GM18867 (cell line): ENCODE measurements around the gene STAT6.

Source experiments
- ATAC-seq: cut with Tn5 transposase; IDR thresholded peaks from one replicate; pipeline ENCODE4 v1.9.1; 2021; ENCODE audit warnings: mild to moderate bottlenecking, moderate library complexity; ENCODE audit not compliant: unreplicated experiment

Gene STAT6

DNA sequence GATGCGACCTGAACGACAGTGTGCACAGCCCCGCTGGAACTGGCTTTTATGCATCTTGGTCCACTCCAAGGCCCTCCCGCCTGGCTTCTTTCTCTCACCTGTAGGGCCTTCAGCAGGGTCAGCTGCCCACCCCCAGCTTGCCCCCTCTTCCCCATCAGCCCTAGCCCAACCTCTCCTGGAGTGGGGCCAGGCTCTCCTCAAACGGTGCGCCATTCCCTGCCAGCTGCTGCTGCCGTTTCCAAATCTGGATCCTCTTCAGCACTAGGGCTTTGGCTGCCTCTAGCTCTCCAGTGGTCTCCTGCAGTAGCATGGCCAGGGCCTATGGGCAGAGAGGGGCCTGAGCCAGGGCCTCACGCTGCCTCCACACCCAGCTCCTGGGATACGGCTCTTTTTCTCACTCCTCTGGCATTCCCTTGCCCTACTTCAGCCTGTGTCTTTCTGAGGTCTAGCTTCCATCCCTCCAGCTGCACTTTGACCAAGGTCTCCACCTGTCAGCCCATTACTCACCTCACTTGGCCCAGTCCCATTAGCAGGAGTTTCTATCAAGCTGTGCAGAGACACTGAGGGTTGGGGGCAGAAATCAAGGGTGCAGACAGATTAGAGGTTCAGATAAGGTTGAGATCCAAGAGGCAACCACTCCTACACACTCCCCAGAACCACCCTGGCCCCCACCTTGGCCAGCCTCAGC lies 5.0 kb downstream of the STAT6 start:
- no peak for ATAC-seq

DNA sequence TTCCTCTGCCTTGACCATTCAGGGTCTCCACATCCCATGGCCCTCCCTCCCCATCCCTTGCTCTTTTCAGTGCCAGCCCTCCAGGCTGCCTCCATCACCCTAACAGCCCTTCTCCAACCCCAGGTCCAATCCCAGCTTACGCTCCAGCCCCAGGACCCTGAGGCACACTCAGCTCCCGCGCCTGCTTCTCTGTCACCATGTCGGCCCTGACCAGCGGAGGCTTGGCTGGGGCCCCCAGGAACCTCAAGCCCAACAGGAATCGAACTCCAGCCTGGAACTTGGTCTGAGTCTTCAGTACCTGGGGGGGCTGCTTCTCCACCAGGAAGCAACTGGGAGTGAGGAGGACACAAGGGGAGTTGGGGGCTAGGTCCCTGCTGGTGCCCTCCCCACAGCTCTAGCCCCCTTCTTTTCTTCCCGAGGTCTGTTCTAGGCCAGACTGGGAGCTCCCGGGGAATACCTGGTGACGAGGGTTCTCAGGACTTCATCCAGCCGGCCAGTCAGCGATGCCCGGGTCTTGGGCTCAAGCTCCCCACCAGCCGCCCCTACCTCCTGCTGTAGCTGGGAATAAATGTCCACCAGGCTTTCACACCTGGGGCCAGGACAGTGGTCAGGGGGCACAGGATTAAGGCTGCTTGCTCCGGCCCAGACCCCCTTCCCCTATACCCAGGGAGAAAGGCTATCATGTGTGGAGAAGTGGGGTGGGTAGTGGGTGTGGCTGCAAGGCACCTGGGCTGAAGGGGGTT lies 6.0 kb downstream of the STAT6 start:
- ATAC-seq = no peak

DNA sequence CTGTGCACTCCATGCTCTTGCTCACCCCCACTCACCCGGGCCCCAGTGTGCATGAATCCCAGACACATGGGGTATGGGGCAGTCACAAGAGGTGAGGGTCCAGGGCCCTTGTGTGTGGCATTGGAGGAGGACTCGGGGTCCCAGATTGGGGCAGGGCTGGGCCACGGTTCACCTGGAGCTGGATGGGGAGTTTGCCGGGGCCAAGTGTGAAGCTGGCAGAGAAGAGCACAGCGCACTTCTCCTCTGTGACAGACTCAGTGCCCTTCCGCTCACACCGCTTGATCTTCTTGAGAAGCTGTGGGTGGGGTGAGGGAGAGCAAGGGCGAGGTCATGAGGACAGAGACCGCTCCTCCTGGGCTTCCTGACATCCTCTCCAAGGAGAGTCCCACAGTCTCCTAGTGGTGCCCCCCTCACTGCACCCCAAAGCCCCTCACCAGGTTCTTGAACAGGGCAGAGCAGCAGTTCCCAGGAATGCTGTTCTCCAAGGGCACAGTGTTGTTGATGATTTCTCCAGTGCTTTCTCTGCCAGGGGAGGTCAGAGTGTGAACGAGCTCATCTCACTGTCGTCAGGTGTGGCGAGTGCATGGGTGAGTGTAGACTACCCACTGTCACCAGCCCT lies 6.8 kb downstream of the STAT6 start:
- no peak for ATAC-seq

DNA sequence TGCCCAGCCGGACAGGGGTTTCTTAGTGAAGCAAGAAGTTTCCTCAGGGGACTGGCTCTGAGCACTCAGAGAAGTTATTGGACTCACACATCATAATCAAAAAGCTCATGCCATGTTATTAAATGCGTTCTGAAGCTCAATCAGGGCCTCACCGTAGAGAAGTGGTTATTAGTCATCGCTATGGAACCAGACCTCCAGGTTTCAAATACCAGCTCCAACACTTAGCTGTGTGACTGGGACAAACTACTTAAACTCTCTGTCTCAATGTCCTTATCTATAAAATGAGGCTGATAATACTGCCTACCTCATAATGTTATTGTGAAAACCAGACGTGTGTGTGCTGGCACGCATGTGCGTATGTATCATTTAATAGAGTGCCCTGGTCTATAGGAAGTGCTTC lies 7.3 kb downstream of the STAT6 start:
- ATAC-seq = no peak

DNA sequence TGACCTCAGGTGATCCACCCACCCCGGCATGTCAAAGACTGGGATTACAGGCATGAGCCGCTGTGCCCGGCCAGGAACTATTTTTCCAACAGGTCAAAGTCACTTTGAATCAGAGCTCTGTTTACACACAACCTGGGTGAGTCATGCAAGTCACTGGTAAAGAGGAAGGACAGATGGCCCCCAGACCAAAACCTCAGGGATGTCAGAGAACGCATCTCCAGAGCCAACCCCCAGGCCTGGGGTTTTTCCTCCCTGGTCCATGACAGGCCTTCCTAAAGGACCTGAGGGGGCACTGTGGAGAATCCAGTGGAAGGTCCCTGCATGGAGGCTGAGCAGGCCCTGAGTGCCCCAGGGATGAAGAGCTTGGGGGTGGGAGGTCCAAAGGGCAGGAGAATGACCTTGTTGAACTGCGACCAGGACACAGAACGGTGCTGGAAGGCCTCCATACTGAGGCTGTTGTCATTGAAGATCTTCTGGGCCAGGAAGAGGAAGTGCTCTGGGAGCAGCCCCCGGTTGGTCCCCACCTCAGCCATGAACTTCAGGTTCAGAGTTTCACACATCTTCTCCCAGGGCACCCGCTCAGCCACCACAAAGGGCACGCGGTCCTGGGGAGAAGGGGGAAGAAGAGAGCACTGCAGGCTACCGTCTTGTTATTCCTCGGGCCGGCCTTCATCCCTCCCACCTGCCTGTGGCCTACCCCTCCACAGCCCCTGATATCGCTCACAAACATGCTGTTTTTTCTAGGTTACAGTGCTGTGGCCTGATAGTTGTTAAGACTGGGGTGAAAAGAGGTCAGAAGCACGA lies 9.1 kb downstream of the STAT6 start:
- ATAC-seq = no peak

DNA sequence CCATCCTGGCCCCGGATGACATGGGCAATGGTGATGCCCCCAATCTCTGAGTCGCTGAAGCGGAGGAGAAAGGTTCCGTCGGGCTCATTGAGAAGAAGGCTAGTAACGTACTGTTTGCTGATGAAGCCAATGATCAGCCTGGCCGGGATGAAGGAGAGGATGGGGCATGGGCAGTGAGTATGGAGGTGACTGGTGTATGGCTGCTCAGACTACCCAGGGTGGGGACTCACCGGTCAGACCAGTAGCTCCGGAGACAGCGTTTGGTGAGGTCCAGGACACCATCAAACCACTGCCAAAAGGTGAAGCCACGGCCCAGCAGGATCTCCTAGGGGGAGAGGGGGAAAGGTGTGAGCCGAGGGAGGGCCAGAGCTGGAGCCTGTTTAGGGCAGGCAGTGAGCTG lies 11.4 kb downstream of the STAT6 start:
- no peak for ATAC-seq

DNA sequence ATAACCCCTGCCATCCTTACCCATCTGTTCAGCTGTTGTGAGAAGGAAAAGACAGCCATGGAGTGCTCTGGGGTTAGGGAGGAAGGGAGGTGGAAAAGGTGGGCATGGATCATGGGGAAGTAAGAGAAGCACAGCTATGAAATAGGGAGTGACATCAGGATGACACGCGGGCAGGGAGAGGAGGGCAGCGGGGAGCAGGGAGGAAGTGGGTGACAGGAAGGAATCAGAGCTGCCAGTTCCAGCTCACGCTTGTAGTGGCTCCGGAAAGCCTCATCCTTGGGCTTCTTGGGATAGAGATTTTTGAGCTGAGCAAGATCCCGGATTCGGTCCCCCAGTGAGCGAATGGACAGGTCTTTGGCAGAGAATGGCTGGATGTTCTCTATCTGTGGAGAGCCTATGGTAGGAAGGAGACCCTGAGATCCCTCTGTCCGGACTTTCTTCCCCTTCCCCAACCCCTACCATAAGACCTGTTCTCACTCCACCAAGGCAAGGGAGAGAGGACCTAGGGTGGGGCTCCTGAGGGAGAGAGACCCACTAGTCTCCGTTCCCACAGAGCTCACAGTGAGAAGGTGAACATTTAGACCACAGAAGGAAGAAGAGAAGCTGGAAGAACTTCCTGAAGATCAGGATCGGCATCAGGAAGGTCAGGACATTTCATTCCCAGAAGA lies 12.0 kb downstream of the STAT6 start:
- no peak for ATAC-seq

DNA sequence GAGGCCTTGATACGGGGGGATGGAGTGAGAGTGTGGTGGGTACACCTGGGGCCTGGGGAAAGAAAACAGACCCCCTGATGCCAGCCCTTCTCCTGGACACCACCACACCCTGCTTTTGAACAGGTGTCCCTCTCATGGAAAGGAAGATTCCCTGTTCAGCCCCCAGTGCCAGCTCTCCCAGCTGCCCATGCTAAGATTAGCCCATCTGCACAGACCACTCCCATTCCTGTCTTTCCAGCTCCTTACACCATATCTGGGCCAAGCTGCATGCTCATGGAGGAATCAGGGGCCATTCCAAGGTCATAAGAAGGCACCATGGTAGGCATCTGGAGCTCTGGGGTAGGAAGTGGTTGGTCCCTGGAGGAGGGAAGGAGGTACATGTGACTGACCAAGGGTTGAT lies 12.6 kb downstream of the STAT6 start:
- ATAC-seq = no peak

DNA sequence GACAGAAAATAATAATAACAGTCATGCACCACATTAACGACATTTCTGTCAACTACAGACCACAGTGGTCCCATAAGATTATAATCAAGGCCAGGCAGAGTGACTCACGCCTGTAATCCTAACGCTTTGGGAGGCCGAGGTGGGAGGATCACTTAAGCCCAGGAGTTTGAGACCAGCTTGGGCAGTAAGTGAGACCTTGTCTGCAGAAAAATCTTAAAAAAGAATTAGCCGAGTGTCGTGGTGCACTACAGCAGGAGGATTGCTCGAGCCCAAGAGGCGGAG lies 13.7 kb downstream of the STAT6 start:
- ATAC-seq = no peak

DNA sequence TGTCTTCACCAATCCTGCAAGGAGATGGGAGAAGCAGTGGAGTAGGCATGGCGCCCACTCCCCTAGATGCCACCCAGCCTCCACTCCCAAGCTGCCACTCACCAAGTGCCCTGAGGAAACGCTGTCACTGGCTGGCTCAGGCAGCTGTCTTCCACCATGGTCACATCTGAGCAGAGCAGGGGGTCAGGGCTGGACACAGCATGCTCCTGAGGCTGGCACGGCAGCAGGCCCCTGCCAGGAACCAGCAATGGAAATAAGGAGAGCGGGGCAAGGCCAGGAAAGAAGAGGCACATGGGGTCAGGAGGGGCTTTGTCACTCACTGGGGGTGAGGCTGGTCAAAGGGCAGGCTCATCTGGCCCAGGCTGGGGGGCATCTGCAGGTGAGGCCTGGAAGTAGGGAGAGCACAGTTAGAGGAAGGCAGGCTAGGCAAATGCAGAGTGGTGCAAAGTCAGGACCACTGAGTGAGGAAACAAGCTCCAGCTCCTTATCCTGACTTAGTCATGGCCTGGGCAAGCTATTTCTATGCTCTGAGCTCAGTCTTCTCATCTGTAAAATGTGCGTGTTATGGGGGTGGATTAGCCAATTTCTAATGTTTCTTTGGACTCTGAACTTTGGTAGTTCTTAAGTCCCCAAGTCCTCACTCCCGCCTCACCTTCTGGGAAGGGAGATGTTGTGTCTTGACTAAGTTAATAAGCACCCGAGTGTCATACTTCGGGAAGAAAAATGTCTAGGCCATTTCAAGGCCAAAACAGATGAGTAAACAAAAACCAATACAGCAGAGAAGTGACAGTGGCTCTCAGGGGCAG lies 14.2 kb downstream of the STAT6 start:
- ATAC-seq = no peak

DNA sequence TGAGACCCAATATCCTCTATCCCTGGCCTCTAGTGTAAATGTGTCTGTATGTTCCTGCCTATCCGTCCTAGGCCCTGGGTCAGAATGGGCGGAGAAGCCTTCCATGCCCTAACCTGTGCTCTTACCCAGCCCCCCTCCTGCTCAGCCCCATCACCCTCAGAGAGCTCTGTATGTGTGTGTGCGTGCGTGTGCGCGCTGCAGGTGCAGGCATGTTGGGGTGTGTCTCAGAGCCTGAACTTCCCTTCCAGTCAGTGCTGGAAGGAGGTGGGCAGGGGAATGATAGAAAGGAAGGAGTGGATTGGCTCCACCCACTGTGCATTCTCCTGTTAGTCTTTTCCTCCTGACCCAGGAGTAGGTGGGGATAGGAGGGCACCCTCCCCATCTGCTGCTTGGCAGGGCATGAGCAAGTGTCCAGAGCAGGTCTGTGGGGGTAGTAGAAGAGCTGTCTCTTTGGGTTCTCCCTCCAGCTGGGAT lies 15.0 kb downstream of the STAT6 start:
- ATAC-seq = no peak

DNA sequence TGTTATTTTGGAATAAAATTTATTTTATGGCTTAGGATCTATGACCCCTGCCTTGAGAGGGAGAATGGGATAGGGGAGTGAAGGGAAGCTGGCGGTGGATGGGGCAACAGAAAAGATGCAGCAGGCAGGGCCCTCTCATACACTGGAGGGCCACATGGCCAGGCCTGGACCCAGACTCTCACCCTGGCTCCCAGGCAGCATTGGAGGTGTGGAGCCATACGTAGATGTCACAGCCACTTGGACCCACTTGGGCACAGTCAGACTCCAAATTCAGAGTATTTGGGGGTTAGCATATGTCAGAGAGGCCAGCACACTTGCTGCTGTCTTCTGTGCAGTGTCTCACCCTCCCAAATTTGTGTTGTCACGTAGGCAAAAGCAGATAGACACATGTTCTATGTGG lies 15.7 kb downstream of the STAT6 start:
- no peak for ATAC-seq

DNA sequence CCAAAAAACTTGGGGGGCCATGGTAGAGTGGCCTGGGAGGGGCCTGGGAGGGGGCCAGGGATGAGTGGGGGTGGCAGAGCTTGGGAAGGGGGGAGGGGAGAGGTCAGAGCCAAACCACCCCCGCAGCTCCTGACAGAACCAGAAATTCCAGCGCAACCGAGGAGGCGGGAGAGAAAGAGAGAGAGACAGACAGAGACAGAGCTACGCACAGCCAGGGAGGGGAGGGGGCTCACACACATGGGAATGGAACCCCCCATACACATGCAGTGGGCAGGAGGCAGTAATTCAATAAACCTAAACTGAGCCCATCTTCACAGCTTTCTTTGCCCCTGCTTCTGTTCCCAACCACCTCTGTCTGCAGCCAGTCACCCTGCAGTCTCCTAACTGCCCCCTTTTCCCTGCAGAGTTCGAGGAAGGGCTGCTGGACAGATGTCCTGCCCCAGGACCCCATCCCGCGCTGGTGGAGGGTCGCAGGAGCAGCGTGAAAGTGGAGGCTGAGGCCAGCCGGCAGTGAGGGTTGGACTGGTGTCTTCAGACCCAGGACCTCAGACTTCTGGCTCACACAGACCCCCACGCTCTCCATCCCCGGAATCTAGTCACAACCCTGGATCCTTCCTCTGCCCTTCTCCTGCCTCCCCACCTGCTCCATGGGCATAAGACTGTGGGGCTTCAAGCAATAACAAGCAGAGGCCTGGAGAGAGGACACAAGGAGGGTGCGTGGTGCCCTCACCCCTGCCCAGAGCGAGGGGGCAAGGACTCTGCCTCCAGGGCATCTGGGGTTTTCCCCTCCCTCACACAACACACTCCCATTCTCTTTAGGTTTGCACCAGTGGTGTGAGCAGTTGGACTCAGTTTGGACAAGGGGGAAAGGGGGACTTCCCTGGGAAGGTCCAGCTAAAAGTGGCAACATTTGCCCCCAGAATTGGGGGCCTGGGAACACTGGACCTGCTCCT lies 16.7 kb downstream of the STAT6 start:
- ATAC-seq = no peak

DNA sequence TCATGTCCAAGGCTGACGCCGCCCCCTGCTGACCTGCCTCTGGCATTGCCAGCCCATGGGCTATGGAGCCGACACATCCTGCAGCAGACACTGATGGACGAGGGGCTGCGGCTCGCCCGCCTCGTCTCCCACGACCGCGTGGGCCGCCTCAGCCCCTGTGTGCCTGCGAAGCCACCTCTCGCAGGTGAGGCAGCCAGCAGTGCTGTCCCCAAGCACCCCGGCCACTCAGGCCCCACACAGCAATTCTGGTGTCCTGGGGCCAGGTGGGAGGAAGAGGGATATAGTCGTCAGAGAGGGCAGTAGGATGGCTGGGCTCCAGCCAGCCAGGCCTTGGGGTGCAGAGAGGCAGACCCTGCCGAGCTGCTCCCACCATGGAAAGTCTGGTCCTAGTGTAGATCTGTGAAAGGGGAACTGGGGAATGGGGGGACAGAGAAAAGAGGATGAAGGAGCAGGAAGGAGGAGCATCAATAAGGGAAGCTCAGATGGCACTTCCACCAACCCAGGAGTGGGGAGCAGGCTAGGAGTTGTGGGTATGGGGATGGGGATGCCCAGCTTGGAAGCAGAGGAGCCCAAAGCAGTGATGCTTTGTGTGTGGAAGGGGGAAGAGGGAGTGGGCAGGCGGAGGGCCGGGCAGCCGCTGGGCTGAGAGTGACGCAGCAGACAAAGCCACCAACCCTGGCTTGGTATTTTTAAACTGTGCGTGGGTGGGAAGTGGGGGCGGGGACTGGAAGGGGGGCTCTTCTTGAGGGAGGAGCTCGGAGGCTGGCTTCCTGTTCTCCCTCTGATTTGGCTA lies 17.6 kb downstream of the STAT6 start:
- ATAC-seq = no peak

DNA sequence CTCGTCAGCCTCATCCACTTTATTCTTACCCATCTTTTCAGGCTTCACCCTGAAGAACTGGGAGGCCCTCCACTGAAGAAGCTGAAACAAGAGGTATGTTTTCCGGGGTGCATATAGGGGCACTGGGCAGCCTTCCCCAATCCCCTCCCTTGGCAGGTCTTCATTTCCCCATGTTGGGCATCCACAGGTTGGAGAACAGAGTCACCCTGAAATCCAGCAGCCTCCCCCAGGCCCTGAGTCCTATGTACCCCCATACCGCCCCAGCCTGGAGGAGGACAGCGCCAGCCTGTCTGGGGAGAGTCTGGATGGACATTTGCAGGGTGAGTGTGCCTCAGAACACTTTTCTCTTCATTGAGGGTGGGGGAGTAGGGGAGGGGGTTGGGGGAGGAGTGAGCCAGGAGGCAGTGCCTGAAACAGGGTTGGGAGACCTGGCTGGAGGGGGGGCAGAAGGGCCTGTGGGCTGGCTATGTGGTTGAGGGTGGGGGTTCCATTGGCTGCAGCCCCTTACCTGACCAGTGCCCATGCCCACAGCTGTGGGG lies 18.2 kb downstream of the STAT6 start:
- ATAC-seq = no peak

DNA sequence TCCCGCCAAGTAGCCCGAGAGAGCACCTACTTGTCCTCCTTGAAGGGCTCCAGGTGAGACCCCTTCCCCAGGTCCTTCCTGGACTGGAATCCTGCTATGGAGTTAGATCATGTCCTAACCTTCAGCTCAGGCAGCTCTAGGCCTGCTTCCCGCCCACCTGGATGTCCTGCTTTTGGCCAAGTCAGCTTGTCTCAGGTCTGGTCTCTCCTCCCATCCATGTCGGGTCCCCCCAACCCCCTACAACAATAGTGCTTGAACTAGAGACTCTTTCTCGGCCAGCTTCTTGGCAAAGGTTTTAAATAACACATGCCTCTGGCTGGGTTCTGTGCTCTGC lies 18.7 kb downstream of the STAT6 start:
- ATAC-seq = no peak

DNA sequence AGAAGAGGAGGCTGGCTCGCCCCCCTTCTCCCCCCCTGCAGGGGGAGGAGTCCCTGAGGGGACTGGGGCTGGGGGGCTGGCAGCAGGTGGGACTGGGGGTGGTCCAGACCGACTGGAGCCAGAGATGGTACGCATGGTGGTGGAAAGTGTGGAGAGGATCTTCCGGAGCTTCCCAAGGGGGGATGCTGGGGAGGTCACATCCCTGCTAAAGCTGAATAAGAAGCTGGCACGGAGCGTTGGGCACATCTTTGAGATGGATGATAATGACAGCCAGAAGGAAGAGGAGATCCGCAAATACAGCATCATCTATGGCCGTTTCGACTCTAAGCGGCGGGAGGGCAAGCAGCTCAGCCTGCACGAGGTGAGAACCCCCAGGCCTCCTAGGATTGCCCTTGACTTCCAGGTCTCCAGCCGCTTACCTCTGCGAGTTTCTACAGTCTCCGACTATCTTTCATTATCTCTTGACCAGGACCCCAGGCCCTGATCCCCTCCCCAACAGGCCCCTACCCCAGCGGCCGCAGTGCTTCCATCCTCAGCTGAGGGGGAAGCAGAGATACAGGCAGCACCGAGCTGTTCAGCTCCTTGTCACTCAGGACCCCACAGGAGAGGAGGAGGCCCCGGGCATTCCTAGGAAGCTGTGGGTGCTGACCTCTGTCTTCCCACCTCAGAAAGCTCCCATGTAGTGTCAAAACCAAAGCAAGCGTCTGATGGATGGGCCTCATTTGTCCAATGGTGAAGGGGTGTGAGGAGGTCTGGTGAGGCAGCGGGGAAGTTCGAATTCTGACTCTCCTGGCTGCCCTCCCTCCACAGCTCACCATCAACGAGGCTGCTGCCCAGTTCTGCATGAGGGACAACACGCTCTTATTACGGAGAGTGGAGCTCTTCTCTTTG lies 19.3 kb downstream of the STAT6 start:
- no peak for ATAC-seq
